Hypothalamus (tissue), 51 donors: Measurements from ENCODE around the gene HNRNPA1L2.
"Not testable (repeated sequence)": the region's sequence is repeated elsewhere in the genome, so short reads cannot be mapped to it uniquely, and the experiment has no call there.

ENCODE experiments used
- DNase-seq, 51 donors: peaks; one replicate each; lab custom pipeline; 2025; lab: John Stamatoyannopoulos, UW

The HNRNPA1L2 gene

GRCh38 chr13:52644108-52644507, 1.9 kb downstream of the HNRNPA1L2 start:
- no peak for DNase-seq

- DNase-seq: no peak
Observed at GRCh38 chr13:52646967-52647366, 4.7 kb downstream of the HNRNPA1L2 start.

- no peak for DNase-seq
Observed at GRCh38 chr13:52650731-52651130, 8.5 kb downstream of the HNRNPA1L2 start.

- DNase-seq: peak in 1 of 51 donors; percentile 33
Observed at GRCh38 chr13:52651897-52652195, 9.6 kb downstream of the HNRNPA1L2 start.

- peak; percentile 88 to 100 (median 97) for DNase-seq
Observed at GRCh38 chr13:52652196-52652979, 10.2 kb downstream of the HNRNPA1L2 start, which contains the start of gene SUGT1. Gene SUGT1, plus strand, starts transcription at chr13:52652836. Its CDS starts 85 bp downstream, at chr13:52652921.

- peak in 6 of 51 donors; percentile 36 to 64 (median 50) for DNase-seq
Observed at GRCh38 chr13:52652980-52653303, 10.7 kb downstream of the HNRNPA1L2 start.

GRCh38 chr13:52659340-52659739, 17.1 kb downstream of the HNRNPA1L2 start:
- no peak for DNase-seq

- no peak for DNase-seq
Observed at GRCh38 chr13:52664272-52664671, 22.0 kb downstream of the HNRNPA1L2 start.

GRCh38 chr13:52665325-52665724, 23.1 kb downstream of the HNRNPA1L2 start:
- DNase-seq: peak in 1 of 51 donors; percentile 10

- no peak for DNase-seq
Observed at GRCh38 chr13:52669677-52670076, 27.4 kb downstream of the HNRNPA1L2 start.

- no peak for DNase-seq
Observed at GRCh38 chr13:52670726-52671125, 28.5 kb downstream of the HNRNPA1L2 start.

- no peak for DNase-seq
Observed at GRCh38 chr13:52673465-52673864, 31.2 kb downstream of the HNRNPA1L2 start.

GRCh38 chr13:52677823-52678222, 35.6 kb downstream of the HNRNPA1L2 start:
- DNase-seq: no peak

GRCh38 chr13:52685806-52686205, 43.6 kb downstream of the HNRNPA1L2 start:
- not testable (repeated sequence) for DNase-seq

GRCh38 chr13:52686376-52686775, 44.1 kb downstream of the HNRNPA1L2 start:
- no peak for DNase-seq
